WTC11 (cell line): Measurements from ENCODE around the gene CCDC170. TPM values are rescaled to one million over a fixed set of nuclear protein-coding genes. Genes with fewer than 3 reads are reported as not detected.

Experiments used
- ATAC-seq: fragments of 200-7000 bp; cut with Tn5 transposase; 2 replicates; pipeline ENCODE4 v1.10.0; 2021; ENCODE audit warnings: mild to moderate bottlenecking, moderate library complexity
- CTCF ChIA-PET: fragments of 300-600 bp; sonication (Branson Sonifier 250); formaldehyde crosslinking; loops from one replicate; lab custom pipeline; 2021; ENCODE audit warnings: antibody characterized with exemption; lab: Charles Lee
- POLR2A ChIA-PET: fragments of 350-600 bp; sonication (Branson Sonifier 250); formaldehyde crosslinking; loops from one replicate; lab custom pipeline; 2021; ENCODE audit warnings: antibody characterized with exemption; lab: Charles Lee
- DNase-seq: peaks from one replicate; pipeline ENCODE4 v3.0.0; 2021; ENCODE audit warnings: low spot score
- H3K27ac Mint-ChIP-seq: 2 replicates; pipeline ENCODE4 v1.8.0; 2021; ENCODE audit warnings: mixed read lengths
- H3K27me3 Mint-ChIP-seq: 2 replicates; pipeline ENCODE4 v1.8.0; 2021; ENCODE audit warnings: low read depth, mild to moderate bottlenecking, moderate library complexity, mixed read lengths
- H3K36me3 Mint-ChIP-seq: 2 replicates; pipeline ENCODE4 v1.8.0; 2021; ENCODE audit warnings: mixed read lengths
- H3K4me1 Mint-ChIP-seq: 2 replicates; pipeline ENCODE4 v1.8.0; 2022; ENCODE audit warnings: mixed read lengths
- H3K4me3 Mint-ChIP-seq: 2 replicates; pipeline ENCODE4 v1.8.0; 2021; ENCODE audit warnings: mild to moderate bottlenecking, moderate library complexity, mixed read lengths
- H3K9me3 Mint-ChIP-seq: 2 replicates; pipeline ENCODE4 v1.8.0; 2021; ENCODE audit warnings: mixed read lengths
- ATF1 ChIP-seq: sonication (generic); formaldehyde crosslinking; IDR thresholded peaks from 2 replicates; pipeline ENCODE4 v1.8.1; 2023; ENCODE audit warnings: mild to moderate bottlenecking, moderate library complexity, missing genetic modification reagents
- ATF2 ChIP-seq: sonication (generic); formaldehyde crosslinking; IDR thresholded peaks from 2 replicates; pipeline ENCODE4 v1.8.1; 2022; ENCODE audit warnings: low read depth, missing genetic modification reagents, borderline replicate concordance
- CREB1 ChIP-seq: sonication (generic); formaldehyde crosslinking; IDR thresholded peaks from 2 replicates; pipeline ENCODE4 v1.8.0; 2023; ENCODE audit warnings: mild to moderate bottlenecking, missing genetic modification reagents
- ESRRA ChIP-seq: sonication (generic); formaldehyde crosslinking; IDR thresholded peaks from 2 replicates; pipeline ENCODE4 v1.8.1; 2022; ENCODE audit warnings: mild to moderate bottlenecking, missing genetic modification reagents, borderline replicate concordance
- FOXK1 ChIP-seq: sonication (generic); formaldehyde crosslinking; IDR thresholded peaks from 2 replicates; pipeline ENCODE4 v1.8.0; 2022; ENCODE audit warnings: mild to moderate bottlenecking, moderate library complexity, missing genetic modification reagents
- KAT7 ChIP-seq: sonication (generic); formaldehyde crosslinking; IDR thresholded peaks from 2 replicates; pipeline ENCODE4 v1.8.1; 2023; ENCODE audit warnings: missing genetic modification reagents, mild to moderate bottlenecking, borderline replicate concordance
- total RNA-seq: library from RNA; stranded (reverse); gene quantifications from 3 replicates; pipeline ENCODE4 v1.2.3, GENCODE V29; 2021
- TF ChIP-seq, protein P1 (sequence below): sonication (generic); formaldehyde crosslinking; IDR thresholded peaks from 2 replicates; pipeline ENCODE4 v1.8.1; 2023; ENCODE audit warnings: mild to moderate bottlenecking, missing genetic modification reagents
- TF ChIP-seq, protein P2 (sequence below): fragments of 250-450 bp; sonication (Bioruptor Pico); IDR thresholded peaks from 2 replicates; pipeline ENCODE4 v1.8.0; 2021; ENCODE audit warnings: mild to moderate bottlenecking
- TF ChIP-seq, protein P3 (sequence below): fragments of 250-450 bp; sonication (Bioruptor Pico); conservative IDR thresholded peaks from 2 replicates; pipeline ENCODE4 v1.9.0; 2021; ENCODE audit warnings: mild to moderate bottlenecking
- TF ChIP-seq, protein P4 (sequence below): fragments of 250-450 bp; sonication (Bioruptor Pico); IDR thresholded peaks from 2 replicates; pipeline ENCODE4 v2.1.2; 2022; ENCODE audit warnings: mild to moderate bottlenecking, moderate library complexity
- TF ChIP-seq, protein P5 (sequence below): sonication (generic); formaldehyde crosslinking; IDR thresholded peaks from 2 replicates; pipeline ENCODE4 v1.8.0; 2023; ENCODE audit warnings: missing genetic modification reagents, mild to moderate bottlenecking, borderline replicate concordance

The CCDC170 gene
- total RNA-seq, 1 experiment from 2014 or later, result 0.26 TPM

DNA sequence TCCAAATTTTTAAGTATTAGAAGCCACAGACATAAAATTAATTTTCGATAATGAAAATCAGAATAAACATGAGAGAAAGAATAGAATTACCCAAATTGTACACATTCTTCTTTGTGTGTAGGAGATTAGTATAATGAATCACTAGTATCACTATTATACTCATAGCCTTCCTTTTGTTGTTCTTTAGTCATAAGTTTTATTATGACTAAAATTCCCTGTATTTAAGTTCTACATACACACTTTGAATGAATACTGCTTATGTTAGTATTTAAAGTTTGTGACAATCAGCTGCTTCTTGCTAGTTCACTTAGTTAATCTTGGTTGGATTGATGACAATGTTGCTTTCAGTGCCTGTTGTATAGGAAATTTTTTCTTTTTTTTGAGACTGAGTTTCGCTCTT, 72.7 kb downstream of the CCDC170 start (continued):
- TF ChIP-seq, protein P1, sequence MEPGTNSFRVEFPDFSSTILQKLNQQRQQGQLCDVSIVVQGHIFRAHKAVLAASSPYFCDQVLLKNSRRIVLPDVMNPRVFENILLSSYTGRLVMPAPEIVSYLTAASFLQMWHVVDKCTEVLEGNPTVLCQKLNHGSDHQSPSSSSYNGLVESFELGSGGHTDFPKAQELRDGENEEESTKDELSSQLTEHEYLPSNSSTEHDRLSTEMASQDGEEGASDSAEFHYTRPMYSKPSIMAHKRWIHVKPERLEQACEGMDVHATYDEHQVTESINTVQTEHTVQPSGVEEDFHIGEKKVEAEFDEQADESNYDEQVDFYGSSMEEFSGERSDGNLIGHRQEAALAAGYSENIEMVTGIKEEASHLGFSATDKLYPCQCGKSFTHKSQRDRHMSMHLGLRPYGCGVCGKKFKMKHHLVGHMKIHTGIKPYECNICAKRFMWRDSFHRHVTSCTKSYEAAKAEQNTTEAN (CRISPR knock-in tag), result no peak
- TF ChIP-seq, protein P2, sequence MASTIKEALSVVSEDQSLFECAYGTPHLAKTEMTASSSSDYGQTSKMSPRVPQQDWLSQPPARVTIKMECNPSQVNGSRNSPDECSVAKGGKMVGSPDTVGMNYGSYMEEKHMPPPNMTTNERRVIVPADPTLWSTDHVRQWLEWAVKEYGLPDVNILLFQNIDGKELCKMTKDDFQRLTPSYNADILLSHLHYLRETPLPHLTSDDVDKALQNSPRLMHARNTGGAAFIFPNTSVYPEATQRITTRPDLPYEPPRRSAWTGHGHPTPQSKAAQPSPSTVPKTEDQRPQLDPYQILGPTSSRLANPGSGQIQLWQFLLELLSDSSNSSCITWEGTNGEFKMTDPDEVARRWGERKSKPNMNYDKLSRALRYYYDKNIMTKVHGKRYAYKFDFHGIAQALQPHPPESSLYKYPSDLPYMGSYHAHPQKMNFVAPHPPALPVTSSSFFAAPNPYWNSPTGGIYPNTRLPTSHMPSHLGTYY, result no peak
- no peak for TF ChIP-seq CREB1 (CRISPR knock-in tag)

DNA sequence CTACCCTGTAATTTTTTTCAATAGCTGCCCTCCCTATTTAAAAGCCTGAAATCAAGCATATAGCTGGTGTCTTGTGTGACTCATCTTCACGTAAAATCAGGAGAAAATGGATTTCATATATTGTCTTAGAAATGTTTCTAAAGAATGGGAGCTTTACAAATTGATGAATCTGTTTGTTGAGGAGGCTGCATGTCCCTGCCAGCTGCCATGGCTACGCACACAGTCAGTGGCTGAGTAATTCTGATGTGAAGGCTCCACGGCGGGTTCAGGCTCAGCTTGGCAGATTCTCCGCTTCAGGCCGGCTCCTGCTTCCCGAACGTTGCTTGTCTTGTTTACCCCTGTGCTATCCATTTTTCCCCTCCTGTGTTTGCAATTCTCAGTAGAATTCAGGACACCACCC, 82.8 kb downstream of the CCDC170 start:
- no peak for ATAC-seq
- H3K9me3 Mint-ChIP-seq, result peaks cover 11% of the 10 kb centered on the region
- POLR2A ChIA-PET, result no interaction called here
- DNase-seq, result no peak
- H3K27me3 Mint-ChIP-seq, result no peaks in the 10 kb centered on the region; the same call in 1 of the 2 replicates
- no peaks in the 10 kb centered on the region for H3K4me1 Mint-ChIP-seq
- no peaks in the 10 kb centered on the region for H3K36me3 Mint-ChIP-seq
- CTCF ChIA-PET, result no interaction called here
- no peak overlapping the region for H3K27ac Mint-ChIP-seq
- TF ChIP-seq FOXK1 (CRISPR knock-in tag), result no peak
- TF ChIP-seq ATF1 (CRISPR knock-in tag), result no peak
- no peak for TF ChIP-seq ATF2 (CRISPR knock-in tag)
- TF ChIP-seq KAT7, result no peak
- no peak for TF ChIP-seq ESRRA (CRISPR knock-in tag)
- TF ChIP-seq, protein P3, sequence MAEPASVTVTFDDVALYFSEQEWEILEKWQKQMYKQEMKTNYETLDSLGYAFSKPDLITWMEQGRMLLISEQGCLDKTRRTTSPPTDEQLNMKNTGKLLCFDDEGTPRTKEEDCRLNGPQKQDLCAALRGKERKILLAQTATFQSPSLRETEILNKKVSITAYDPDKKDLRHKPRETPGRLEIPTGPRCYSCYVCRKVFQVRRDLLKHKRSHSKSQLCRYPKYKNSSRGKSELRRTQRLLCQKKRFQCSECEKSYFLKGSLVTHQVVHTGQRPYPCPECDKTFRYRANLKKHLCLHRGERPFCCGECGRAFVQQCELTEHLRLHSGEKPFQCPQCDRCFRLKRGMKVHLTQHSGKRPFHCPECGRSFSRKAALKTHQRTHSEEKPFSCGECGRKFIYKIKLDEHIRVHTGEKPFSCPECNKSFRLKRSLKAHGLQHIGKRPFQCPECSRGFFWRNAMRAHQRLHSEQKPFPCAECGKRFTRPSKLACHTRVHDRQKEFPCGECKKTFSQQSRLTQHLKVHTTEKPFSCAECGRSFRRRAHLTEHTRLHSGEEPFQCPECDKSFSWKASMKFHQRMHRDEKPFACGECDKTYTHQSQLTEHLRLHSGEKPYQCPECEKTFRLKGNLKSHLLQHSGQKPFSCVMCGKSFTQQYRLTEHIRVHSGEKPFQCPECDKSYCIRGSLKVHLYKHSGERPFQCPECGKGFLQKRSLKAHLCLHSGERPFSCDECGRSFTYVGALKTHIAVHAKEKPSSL, result no peak
- TF ChIP-seq, protein P4, sequence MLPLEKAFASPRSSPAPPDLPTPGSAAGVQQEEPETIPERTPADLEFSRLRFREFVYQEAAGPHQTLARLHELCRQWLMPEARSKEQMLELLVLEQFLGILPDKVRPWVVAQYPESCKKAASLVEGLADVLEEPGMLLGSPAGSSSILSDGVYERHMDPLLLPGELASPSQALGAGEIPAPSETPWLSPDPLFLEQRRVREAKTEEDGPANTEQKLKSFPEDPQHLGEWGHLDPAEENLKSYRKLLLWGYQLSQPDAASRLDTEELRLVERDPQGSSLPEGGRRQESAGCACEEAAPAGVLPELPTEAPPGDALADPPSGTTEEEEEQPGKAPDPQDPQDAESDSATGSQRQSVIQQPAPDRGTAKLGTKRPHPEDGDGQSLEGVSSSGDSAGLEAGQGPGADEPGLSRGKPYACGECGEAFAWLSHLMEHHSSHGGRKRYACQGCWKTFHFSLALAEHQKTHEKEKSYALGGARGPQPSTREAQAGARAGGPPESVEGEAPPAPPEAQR, result no peak
- TF ChIP-seq, protein P5, sequence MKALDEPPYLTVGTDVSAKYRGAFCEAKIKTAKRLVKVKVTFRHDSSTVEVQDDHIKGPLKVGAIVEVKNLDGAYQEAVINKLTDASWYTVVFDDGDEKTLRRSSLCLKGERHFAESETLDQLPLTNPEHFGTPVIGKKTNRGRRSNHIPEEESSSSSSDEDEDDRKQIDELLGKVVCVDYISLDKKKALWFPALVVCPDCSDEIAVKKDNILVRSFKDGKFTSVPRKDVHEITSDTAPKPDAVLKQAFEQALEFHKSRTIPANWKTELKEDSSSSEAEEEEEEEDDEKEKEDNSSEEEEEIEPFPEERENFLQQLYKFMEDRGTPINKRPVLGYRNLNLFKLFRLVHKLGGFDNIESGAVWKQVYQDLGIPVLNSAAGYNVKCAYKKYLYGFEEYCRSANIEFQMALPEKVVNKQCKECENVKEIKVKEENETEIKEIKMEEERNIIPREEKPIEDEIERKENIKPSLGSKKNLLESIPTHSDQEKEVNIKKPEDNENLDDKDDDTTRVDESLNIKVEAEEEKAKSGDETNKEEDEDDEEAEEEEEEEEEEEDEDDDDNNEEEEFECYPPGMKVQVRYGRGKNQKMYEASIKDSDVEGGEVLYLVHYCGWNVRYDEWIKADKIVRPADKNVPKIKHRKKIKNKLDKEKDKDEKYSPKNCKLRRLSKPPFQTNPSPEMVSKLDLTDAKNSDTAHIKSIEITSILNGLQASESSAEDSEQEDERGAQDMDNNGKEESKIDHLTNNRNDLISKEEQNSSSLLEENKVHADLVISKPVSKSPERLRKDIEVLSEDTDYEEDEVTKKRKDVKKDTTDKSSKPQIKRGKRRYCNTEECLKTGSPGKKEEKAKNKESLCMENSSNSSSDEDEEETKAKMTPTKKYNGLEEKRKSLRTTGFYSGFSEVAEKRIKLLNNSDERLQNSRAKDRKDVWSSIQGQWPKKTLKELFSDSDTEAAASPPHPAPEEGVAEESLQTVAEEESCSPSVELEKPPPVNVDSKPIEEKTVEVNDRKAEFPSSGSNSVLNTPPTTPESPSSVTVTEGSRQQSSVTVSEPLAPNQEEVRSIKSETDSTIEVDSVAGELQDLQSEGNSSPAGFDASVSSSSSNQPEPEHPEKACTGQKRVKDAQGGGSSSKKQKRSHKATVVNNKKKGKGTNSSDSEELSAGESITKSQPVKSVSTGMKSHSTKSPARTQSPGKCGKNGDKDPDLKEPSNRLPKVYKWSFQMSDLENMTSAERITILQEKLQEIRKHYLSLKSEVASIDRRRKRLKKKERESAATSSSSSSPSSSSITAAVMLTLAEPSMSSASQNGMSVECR (CRISPR knock-in tag), result no peak
- TF ChIP-seq, protein P1 (CRISPR knock-in tag), result no peak
- no peak overlapping the region for H3K4me3 Mint-ChIP-seq
